Cardiac septum (tissue), 1 donor: Measurements from ENCODE around the gene CCM2. TPM values are rescaled to one million over a fixed set of nuclear protein-coding genes. Genes with fewer than 3 reads are reported as not detected.

Experiments used
- DNase-seq: peaks from one replicate; pipeline ENCODE4 v3.0.0-alpha.2; 2020; ENCODE audit warnings: low spot score
- intact Hi-C: fragments of 100-400 bp; cut with DNase I; formaldehyde crosslinking; loops from one replicate; pipeline ENCODE4 v1.14.0; 2022
- total RNA-seq: library from RNA; stranded (reverse); fragmentation: NEBNext Ultra II Directional; extraction: Animal tissue kit (Norgen Biotek cat#: 25700); gene quantifications from one replicate; pipeline ENCODE4 v1.2.1, GENCODE V29; 2021
- donor health status: DM: no; HTN: no; CAD: no.

Gene CCM2
- total RNA-seq, 1 donor from 2014 or later: 35.3 TPM

DNA sequence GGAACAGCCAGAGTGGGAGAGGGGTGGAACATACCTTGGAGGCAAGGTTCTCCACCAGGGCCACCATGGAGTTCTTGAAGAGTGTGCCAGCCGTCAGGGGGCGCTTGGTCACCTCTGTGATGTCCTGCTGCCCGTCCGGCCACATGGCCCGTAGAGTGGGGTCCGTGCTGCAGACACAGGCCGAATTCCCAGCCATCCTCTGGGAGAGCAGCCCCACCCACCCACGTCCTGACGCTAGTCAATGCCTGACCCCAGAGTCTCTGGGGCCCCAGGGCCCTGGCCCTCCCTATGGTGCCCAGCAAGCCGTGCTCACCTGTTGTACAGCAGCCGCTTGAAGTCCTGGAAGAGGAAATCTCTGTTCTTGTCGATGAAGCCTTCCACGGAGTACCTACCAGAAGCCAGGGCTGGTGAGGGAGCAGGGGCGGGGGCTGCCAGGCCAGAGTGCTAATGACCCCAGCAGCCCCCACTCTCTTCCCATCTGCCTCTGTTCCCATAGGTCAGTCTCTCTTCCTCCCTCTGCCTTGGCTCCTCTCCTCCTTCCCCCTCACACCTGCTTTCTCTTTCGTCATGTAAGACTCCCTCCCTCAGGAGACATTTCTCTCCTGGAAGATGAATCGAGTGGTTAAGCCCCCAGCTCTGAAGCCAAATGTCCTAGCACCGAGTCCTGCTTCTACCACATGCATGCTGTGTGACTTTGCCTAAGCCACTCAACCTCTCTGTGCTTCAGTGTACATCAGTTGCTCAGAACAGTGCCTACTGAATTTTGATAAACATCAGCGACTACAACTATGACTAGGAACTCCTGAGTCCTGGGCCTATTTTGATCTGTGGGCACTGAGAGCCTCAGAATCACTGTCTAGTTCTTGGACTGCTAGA lies 32.2 kb upstream of the CCM2 start:
- intact Hi-C loops: no loop called here

DNA sequence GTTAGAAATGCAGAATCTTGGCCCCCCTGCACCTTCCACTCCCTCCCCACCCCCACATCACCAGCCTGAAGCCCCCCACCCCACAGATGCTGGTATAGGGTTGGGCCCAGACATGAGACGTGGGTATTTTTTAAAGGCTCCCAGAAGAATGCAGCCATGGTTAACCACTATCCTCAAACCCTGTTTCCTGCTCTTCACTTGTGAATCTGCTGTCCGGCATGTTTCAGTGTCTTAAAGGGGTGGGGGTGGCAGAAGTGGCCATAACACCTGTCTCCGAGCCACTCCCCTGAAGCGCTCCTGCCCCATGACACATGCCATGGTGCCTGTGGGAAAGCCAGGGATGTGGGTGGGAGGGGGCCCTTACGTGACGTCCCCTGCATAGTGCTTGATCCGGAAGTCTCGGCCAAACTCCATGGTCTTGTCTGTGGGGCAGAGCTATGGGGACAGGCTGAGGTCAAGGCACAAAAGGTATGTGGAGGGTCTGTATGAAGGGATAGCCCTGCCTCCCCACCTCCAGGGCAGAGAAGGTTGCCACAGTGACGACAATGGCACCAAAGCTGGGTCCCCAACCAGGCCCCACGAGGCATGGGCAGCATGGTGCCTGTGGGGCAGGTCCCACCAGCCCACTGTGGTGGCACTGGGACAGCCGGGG lies 30.8 kb upstream of the CCM2 start:
- intact Hi-C loops: no loop called here
- DNase-seq: peak; percentile 33

More for the DNA sequence above, 32.2 kb upstream of the CCM2 start:
- DNase-seq: peak; percentile 55

DNA sequence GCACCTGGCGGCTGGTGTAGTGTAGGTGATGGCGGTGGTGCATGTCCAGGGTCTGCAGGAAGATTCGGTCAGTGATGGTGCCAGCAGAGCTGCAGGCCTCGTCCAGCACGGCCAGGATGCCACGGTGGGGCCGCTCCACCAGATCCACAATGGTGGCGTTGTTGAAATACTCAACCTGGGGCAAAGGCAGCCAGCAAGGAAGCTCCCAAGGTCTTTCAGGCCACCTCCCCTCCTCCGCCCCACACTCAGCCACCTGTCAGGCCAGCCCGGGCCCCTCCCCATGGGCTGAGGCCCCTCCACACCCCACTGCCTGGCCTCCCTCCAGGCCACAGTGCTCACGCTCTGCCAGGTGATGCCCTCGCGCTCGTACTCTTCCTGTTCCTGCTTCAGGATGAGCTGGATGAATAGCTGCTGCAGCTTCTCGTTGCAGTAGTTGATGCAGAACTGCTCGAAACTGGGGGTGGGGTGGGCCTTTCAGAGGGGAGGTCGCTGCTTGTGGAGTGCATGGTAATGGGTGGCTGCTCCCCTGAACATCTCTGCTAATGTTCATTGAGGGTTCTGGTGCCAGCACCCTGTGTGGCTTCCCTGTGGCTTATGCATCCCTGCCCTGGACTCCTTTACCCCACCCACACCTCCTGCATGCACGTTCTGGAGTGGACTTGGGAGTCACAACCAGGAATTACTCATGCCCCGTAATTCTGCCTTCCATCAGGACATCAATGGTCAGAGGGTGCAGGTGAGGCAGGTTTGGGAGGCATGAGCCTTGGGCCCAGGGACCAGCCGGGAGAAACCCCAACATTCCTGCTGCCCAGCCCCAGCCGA lies 30.1 kb upstream of the CCM2 start:
- DNase-seq: peak; percentile 74
- intact Hi-C loops: no loop called here

GRCh38 chr7:44970523-44971051 lies 29.4 kb upstream of the CCM2 start:
- intact Hi-C loops: no loop called here
- DNase-seq: peak; percentile 41

DNA sequence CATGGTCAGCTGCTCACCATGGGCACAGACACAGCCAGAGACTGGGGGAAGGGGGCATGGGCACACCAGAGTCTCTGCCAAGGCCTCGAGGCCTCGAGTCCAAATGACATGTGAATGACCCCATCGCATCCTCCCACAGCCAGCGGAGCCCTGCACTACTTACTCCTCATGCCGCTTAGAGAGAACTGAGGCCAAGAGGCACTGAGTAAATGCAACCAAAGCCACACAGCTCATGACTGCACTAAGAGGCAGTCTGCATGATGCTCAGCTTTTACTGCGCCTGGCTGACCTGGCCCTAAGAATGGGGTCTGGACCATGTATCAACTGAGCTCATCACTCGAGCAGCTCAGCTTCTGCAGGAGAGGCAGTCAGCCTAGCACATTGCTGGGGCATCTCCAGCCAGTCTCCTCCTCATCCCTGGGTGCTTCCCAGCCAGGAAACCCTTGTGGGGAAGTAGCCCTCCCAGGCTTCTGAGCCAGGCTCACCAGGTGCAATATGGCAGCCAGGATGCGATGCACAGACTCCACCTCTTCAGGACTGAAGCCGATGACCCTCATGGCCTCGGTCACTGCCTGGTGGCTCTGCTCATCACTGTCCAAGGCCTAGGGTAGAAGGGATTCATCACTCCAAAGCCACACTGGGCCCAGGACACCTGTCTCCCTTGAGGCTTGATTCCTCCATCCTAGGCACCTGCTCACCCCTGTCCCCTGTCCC lies 28.7 kb upstream of the CCM2 start:
- DNase-seq: peak; percentile 69
- intact Hi-C loops: no loop called here

DNA sequence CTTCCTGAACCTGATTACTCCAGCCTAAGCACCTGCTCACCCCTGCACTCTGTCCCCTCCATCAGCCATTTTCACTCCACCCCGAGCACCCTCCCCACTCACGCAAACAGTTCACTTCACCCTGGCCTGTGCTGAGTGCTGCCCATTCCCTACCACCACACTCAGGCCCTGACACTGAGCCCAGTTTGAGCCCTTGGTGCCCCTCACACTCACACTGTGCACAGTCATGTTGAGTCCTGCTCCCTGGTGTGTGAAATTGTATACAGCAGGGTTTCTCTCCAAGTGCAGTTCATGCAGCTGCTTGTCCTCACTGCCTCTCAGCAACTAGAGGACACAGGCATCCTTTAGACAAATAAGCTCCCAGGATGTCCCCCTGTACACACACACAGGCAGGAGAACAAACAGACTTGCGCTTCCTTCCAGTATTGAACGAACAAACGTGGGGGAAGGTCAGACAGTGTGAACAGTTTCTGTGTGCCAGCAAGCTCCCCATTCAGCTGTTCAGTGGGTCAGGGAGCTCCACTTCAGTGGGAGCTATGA lies 28.0 kb upstream of the CCM2 start:
- DNase-seq: peak; percentile 36
- intact Hi-C loops: loop anchor here (2.0 kb wide), 1 partner anchor 165 kb away; no protein-coding TSS in a partner anchor

DNA sequence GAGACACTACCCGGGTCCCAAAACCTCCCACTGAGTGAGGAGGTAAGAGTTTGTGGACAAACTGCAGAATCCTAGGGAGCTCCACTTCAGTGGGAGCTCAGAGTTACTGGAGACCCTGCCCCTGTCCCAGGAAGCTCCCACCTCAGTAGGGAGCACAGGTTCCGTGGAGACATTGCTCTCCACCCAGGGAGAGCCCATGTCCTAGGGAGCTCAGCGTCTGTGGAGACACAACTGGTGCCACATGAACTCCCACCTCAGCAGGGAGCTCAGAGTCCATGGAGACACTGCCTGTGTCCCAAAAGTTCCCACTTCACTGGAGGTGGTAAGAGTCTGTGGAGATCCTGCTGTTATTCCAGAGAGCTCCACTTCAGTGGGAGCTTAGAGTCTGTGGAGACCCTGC lies 27.4 kb upstream of the CCM2 start:
- intact Hi-C loops: loop anchor here (2.0 kb wide), 1 partner anchor 164 kb away; no protein-coding TSS in a partner anchor

DNA sequence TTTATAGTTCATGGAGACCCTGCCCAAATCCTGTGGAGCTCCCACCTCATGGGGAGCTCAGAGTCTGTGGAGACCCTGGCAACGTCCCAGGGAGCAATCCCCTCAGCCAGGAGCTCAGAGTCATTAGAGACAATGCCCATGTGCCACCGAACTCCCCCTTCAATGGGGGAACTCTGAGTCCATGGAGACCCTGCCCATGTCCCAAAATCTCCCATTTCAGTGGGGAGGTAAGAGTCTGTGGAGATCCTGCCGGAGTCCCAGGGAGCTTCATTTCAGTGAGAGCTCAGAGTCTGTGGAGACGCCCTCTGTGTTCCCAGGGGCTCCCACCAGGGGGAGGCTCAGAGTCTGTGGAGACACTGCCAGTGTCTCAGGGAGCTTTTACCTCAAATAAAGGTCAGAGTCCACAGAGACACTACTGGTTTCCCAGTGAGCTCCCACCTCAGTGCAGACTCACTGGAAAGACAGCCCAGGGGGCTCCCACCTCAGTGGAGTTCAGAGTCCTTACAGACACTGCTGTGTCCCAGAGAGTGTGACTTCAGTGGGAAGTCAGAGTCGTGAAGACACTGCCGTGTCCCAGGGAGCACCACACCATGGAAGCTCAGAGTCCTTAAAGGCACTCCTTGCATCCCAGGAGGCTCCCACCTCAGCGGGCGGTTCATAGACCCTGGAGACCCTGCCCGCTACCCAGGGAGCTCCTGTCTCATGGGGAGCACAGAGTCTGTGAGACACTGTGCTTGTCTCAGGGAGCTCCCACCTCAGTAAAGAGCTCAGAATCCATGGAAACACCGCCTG lies 26.2 kb upstream of the CCM2 start:
- intact Hi-C loops: loop anchor here (2.0 kb wide), 1 partner anchor 163 kb away; no protein-coding TSS in a partner anchor
- peak; percentile 72 for DNase-seq

More for the DNA sequence above, 27.4 kb upstream of the CCM2 start:
- no peak for DNase-seq

DNA sequence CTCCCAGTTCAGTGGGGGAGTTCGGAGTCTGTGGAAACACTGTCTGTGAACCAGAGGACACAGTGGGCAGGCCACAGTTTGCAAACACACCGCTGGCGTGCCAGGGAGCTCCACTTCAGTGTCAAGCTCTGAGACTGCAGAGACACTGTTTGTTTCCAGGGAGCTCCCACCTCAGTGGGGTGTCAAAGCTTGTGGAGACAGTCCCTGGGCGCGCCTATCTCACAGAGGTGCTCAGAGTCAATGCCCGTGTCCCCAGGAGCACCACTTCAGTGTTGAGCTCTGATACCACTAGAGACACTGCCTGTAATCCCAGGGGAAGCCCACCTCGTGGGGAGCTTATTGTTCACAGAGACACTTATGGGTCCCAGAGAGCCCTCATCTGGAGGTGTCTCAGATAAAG lies 25.5 kb upstream of the CCM2 start:
- no peak for DNase-seq
- intact Hi-C loops: no loop called here

DNA sequence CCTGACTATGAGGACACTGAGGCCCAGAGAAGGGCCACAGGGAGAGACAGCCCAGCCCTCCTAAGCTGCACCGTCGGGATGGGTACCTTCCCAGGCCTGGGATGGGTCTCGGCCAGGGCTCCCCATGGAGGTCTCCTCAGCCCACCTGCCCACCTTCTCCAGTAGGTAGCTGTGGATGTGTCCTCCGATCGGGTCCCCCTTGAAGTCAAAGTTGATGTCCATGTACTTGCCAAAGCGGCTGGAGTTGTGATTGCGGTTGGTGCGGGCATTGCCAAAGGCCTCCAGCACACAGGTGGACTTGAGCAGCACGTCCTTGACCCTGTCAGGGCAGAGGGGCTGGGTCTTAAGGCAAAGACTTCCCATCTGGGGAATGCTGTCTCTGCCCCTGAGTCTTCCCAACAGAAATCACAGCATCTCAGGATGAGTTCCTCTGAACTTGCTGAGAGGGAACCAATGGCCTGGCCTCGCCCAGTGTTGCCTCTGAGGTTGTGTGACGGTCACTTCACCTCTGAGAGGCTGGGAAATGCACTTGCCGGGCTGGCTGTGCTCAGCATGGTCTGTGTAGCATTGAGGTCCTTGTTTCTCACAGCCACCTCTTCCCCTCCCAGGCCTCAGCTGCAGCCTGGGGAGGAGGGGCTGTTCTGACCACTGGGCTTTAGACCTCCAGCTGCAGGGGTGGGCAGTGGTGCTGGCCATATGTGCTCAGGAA lies 24.5 kb upstream of the CCM2 start:
- no peak for DNase-seq
- intact Hi-C loops: no loop called here

- no peak for DNase-seq
- intact Hi-C loops: no loop called here
Observed at GRCh38 chr7:44976040-44976745, 23.8 kb upstream of the CCM2 start.

DNA sequence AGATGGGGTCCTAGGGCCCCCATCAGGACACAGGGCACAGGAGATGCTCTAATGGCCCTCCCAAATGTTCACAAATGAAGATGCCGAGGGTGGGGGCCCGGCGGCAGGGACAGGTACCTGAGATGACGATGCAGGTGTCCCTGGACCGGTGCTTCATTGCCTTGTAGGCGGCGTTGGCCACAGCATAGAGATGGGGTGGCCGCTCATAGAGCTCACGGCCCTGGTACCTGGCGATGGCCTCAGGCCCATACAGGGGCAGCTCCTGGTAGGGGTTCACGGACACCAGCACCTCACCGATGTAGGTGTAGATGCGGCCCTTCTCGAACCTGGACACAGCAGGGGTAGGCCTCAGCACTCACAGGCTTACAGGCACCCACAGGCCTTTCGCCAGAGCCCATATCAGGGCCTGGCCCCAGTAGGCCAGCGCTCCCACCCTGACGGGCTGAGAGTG lies 23.2 kb upstream of the CCM2 start:
- DNase-seq: no peak
- intact Hi-C loops: no loop called here

DNA sequence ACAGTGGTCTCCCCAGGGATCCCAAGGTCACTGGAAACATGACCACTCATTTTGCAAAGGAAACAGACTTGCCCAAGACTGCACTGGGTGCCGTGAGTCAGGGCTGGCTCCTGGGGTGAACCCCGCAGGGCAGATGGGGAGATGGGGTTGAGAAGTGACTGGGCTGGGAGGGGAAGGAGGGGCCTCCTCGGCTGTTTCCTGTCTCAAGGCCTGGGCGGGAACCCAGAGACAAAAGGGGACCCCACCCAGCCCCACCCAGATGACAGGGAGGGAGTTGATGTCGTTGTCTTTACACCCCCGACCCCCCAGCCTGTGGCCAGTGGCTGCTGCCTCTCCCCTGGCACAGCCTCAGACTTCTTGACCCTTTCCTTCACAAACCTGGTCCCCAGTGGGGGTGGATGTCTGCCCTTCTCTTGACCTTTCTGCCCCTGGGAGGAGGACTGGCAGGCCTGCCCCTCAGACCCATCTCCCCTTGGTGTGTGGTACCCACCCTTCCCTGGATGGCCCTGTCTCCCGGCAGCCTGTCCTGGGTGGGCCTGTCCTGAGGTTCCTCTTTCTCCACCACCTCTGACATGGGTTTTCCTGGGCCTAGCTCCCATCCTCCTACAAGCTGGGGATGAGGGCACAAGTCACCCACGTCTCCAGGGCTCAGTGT lies 22.6 kb upstream of the CCM2 start:
- DNase-seq: no peak
- intact Hi-C loops: no loop called here

DNA sequence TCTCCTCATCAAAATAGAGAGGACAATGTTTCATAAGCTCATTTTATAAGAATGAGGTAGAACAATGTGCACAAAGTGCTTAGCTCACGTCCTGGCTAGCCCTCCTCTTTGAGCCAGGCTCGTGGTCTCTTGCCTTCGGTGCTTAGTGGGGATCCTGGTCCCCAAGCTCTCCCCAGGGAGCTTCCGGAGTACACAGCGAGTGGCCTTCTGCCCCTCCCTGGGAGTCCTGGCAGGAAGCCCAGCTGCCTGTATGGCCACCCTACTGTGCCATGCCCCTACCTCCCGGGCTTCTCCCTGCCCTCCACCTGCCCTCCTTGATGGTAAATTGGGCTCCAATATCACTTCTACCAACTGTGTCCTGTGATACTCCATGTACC lies 22.1 kb upstream of the CCM2 start:
- no peak for DNase-seq
- intact Hi-C loops: no loop called here

DNA sequence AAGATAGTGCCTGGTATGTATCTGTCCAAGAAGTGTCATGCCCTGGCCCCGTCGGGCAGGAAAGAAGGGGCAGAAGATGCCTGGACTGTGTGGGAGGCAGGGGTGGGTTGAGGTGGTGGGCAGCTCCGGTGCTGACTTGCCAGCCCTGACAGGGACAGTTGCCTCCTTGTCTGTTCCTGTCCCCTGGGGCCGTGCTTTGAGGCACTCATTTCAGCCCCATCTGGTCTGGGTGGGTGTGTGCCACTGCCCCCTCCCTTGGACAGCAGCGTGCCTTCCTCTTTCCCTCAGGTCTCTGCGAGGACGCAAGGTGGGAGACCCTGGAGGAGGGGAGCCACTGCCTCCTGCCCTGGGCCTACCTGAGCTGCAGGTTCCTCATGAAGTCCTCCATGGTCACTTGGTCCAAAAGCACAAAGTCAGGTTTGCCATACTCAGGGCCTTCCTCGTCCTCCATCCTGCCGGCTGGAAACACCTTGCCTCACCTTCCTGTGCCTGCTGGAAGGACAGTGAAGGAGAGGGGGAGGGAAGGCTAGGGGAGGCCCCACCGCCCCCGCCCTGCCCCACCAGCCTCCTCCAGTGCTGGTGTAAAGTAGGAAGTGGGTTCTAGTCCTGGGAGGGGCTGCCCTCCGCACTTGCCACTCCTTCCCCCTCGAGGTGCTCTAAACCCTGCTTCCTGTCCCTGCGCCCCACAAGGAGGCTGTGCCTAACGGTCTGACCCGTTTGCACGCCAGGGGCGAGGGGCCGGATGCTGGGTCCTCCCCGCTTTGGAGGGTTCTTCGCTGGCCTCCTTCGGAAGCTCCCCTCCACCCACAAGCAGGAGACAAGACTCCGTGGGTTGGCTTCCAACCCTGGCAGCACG lies 21.3 kb upstream of the CCM2 start, which contains the start of gene MYO1G:
MYO1G (minus strand) TSS at position 505 of the 856 bp plus-strand sequence; CDS start at position 451, 54 bp downstream.
- intact Hi-C loops: no loop called here
- DNase-seq: peak; percentile 83
